SU-DHL-6 (cell line): ENCODE measurements around the gene MPND.

ENCODE experiments used
- H2AFZ ChIP-seq: fragments of 200-600 bp; sonication (generic); 2 replicates; pipeline ENCODE4 v1.6.1; 2014; ENCODE audit warnings: low read depth, mild to moderate bottlenecking, moderate library complexity, mixed read lengths, antibody characterized with exemption, low read length; ENCODE audit not compliant: severe bottlenecking
- H3F3A ChIP-seq: fragments of 200-600 bp; shearing (Covaris generic); 2 replicates; pipeline ENCODE4 v1.6.0; 2016; ENCODE audit warnings: antibody characterized with exemption, mild to moderate bottlenecking; ENCODE audit not compliant: insufficient read depth
- H3K27ac ChIP-seq: fragments of 200-600 bp; sonication (generic); 2 replicates; pipeline ENCODE4 v1.5.1; 2016; ENCODE audit warnings: low read depth, mild to moderate bottlenecking, low read length, moderate library complexity, mixed read lengths
- H3K27me3 ChIP-seq: fragments of 200-600 bp; sonication (generic), shearing (Covaris generic); 2 replicates; pipeline ENCODE4 v1.6.0; 2014; ENCODE audit warnings: mild to moderate bottlenecking, low read length
- H3K36me3 ChIP-seq: fragments of 200-600 bp; sonication (generic); 2 replicates; pipeline ENCODE4 v1.6.1; 2014; ENCODE audit warnings: mild to moderate bottlenecking, low read length, mixed read lengths
- H3K4me2 ChIP-seq: fragments of 300-600, 200-600 bp; shearing (Covaris generic), sonication (generic); 2 replicates; pipeline ENCODE4 v1.6.0; 2014; ENCODE audit warnings: low read length, low read depth, mild to moderate bottlenecking; ENCODE audit not compliant: poor library complexity, severe bottlenecking
- H3K4me3 ChIP-seq: fragments of 200-600 bp; sonication (generic); 2 replicates; pipeline ENCODE4 v1.5.1; 2014; ENCODE audit warnings: antibody characterized with exemption, low read length, mild to moderate bottlenecking, mixed read lengths; ENCODE audit not compliant: insufficient read depth, poor library complexity, severe bottlenecking
- H3K79me2 ChIP-seq: fragments of 200-600 bp; sonication (generic); 2 replicates; pipeline ENCODE4 v1.6.1; 2014; ENCODE audit warnings: mild to moderate bottlenecking, low read length, moderate library complexity; ENCODE audit not compliant: insufficient read depth
- H3K9ac ChIP-seq: fragments of 200-600 bp; sonication (generic); 2 replicates; pipeline ENCODE4 v1.7.0; 2014; ENCODE audit warnings: mild to moderate bottlenecking, low read length
- H3K9me2 ChIP-seq: fragments of 200-600 bp; sonication (generic); replicated peaks from 2 replicates; pipeline ENCODE4 v1.6.1; 2014; ENCODE audit warnings: low read length; ENCODE audit not compliant: insufficient read depth
- H3K9me3 ChIP-seq: fragments of 200-600 bp; sonication (generic); 2 replicates; pipeline ENCODE4 v1.6.1; 2014; ENCODE audit warnings: low read length, mixed read lengths; ENCODE audit not compliant: insufficient read depth
- H4K20me1 ChIP-seq: fragments of 200-600 bp; sonication (generic); 2 replicates; pipeline ENCODE4 v1.6.1; 2014; ENCODE audit warnings: low read depth, mild to moderate bottlenecking, antibody characterized with exemption, low read length, moderate library complexity, mixed read lengths
- CTCF ChIP-seq: fragments of 200-600 bp; sonication (generic); IDR thresholded peaks from one replicate; pipeline ENCODE4 v1.5.1; 2017; ENCODE audit warnings: antibody characterized with exemption, mild to moderate bottlenecking, low read length, moderate library complexity; ENCODE audit not compliant: insufficient read depth, poor library complexity, severe bottlenecking
- EZH2phosphoT487 ChIP-seq: fragments of 200-600 bp; sonication (generic), shearing (Covaris generic); conservative IDR thresholded peaks from 2 replicates; pipeline ENCODE4 v1.6.1; 2018; ENCODE audit warnings: mild to moderate bottlenecking, antibody characterized with exemption, low read length, moderate library complexity, mixed read lengths

The MPND gene

GRCh38 chr19:4396949-4397783 lies 53.8 kb downstream of the MPND start:
- Histone ChIP-seq H2AFZ (no peak overlapping the region), H3K36me3 (0 out of 2 replicates have a peak, but pooled peaks cover 3% of the 10 kb centered on the region), H3K4me2 (no peak overlapping the region), H3F3A (peaks cover 8% of the 10 kb centered on the region; the same call in 1 of the 2 replicates), H3K9ac (no peak overlapping the region), H3K27ac (no peak overlapping the region), H3K9me2 (no peaks in the 10 kb centered on the region), H3K79me2 (peaks cover 77% of the 10 kb centered on the region), H4K20me1 (peaks cover 5% of the 10 kb centered on the region; the same call in 1 of the 2 replicates), H3K27me3 (no peaks in the 10 kb centered on the region), H3K9me3 (no peaks in the 10 kb centered on the region), H3K4me3 (no peak overlapping the region)
- no peak for TF ChIP-seq CTCF
- no peak for TF ChIP-seq EZH2phosphoT487

- no peaks in the 10 kb centered on the region for H3K9me3 ChIP-seq
- H4K20me1 ChIP-seq, result peaks cover 5% of the 10 kb centered on the region; the same call in 1 of the 2 replicates
- peak overlapping the region; percentile 84 for H3K4me3 ChIP-seq
- TF ChIP-seq CTCF, result no peak
- no peak for TF ChIP-seq EZH2phosphoT487
- peaks cover 76% of the 10 kb centered on the region for H3K79me2 ChIP-seq
- H3K27ac ChIP-seq, result peak overlapping the region; percentile 53
- H3K9me2 ChIP-seq, result no peaks in the 10 kb centered on the region
- H3F3A ChIP-seq, result peaks cover 8% of the 10 kb centered on the region; the same call in 1 of the 2 replicates
- H3K4me2 ChIP-seq, result peak overlapping the region; percentile 59
- H3K9ac ChIP-seq, result peak overlapping the region; percentile 92
- no peaks in the 10 kb centered on the region for H3K27me3 ChIP-seq
- H2AFZ ChIP-seq, result peak overlapping the region; percentile 6
- peaks cover 6% of the 10 kb centered on the region; the same call in 1 of the 2 replicates for H3K36me3 ChIP-seq
Measured at GRCh38 chr19:4399812-4400134, 56.4 kb downstream of the MPND start.

- H3K79me2 ChIP-seq, result peaks cover 76% of the 10 kb centered on the region
Measured at GRCh38 chr19:4400135-4400936, 57.0 kb downstream of the MPND start, which contains the start of gene SH3GL1. TSS of gene SH3GL1 (minus strand) at chr19:4400547. CDS start at chr19:4400368, 179 bp downstream.

More at GRCh38 chr19:4400135-4400936, 57.0 kb downstream of the MPND start, which contains the start of gene SH3GL1:
- no peaks in the 10 kb centered on the region for H3K9me3 ChIP-seq
- peaks cover 8% of the 10 kb centered on the region; the same call in 1 of the 2 replicates for H3F3A ChIP-seq
- H4K20me1 ChIP-seq, result peaks cover 5% of the 10 kb centered on the region; the same call in 1 of the 2 replicates
- H3K27me3 ChIP-seq, result no peaks in the 10 kb centered on the region
- H3K4me3 ChIP-seq, result peak within 1 kb of the TSS; percentile 84
- peak within 1 kb of the TSS; percentile 84 for H3K4me2 ChIP-seq
- H3K36me3 ChIP-seq, result peaks cover 7% of the 10 kb centered on the region; the same call in 1 of the 2 replicates
- H3K9me2 ChIP-seq, result no peaks in the 10 kb centered on the region
- peak within 1 kb of the TSS; percentile 99 for H3K9ac ChIP-seq
- TF ChIP-seq CTCF, result peak; percentile 77
- TF ChIP-seq EZH2phosphoT487, result no peak
- H3K27ac ChIP-seq, result peak within 1 kb of the TSS; percentile 62
- peak within 1 kb of the TSS; percentile 6 for H2AFZ ChIP-seq
